HCT116 (cell line): ENCODE data around the gene SPAG5. TPM values are rescaled to one million over a fixed set of nuclear protein-coding genes. Genes with fewer than 3 reads are reported as not detected.

Experiments used
- ATAC-seq: fragments of 200-7000 bp; cut with Tn5 transposase; 2 replicates; pipeline ENCODE4 v1.9.1; 2020; ENCODE audit warnings: mild to moderate bottlenecking, moderate library complexity
- BruUV-seq: library from RNA; stranded (reverse); fragments of 400-500 nt; replicated peaks from 2 replicates; lab custom pipeline; 2021; lab: Mats Ljungman, UMichigan
- CTCF ChIA-PET: fragments of 300-600 bp; sonication (Branson Sonifier 250); formaldehyde crosslinking; loops from one replicate; lab custom pipeline; 2021; ENCODE audit warnings: antibody characterized with exemption; lab: Charles Lee
- POLR2A ChIA-PET: fragments of 300-600, 350-600 bp; sonication (Branson Sonifier 250); formaldehyde crosslinking; loops from one replicate; lab custom pipeline; 2021; ENCODE audit warnings: antibody characterized with exemption; lab: Charles Lee
- RAD21 ChIA-PET, 2 experiments: fragments of 300-600 bp; sonication (Branson Sonifier 250); formaldehyde crosslinking; loops; one replicate each; lab custom pipeline; 2023; ENCODE audit warnings: low total read pairs in 2 of 2; ENCODE audit not compliant: uncharacterized antibody in 2 of 2, unreplicated experiment in 2 of 2, low non-redundant PET in 1 of 2; lab: Charles Lee
- DNase-seq: peaks from one replicate; pipeline ENCODE4 v3.0.0-alpha.2; 2010; ENCODE audit warnings: low read depth, low spot score
- H2AFZ ChIP-seq: fragments of 200-600 bp; shearing (Covaris generic), sonication (generic); 2 replicates; pipeline ENCODE4 v1.6.1; 2017; ENCODE audit warnings: low read depth, mixed run types, mixed read lengths, antibody characterized with exemption, low read length; ENCODE audit not compliant: poor library complexity, severe bottlenecking
- H3K27ac ChIP-seq: 2 replicates; pipeline ENCODE4 v1.5.1; 2012; ENCODE audit warnings: low read depth, low read length
- H3K27me3 ChIP-seq: fragments of 200-600 bp; sonication (generic); 2 replicates; pipeline ENCODE4 v1.6.1; 2016; ENCODE audit warnings: mixed run types, low read length, mixed read lengths; ENCODE audit not compliant: insufficient read depth
- H3K36me3 ChIP-seq, 2 experiments: fragments of 200-500 bp in 1 of 2; fragments of 200-600 bp in 1 of 2; sonication (Bioruptor generic) in 1 of 2; sonication (generic) in 1 of 2; 2 replicates each; pipeline versions ENCODE4 v1.5.1 to v1.6.1; 2014 to 2016; ENCODE audit warnings: low read length in 2 of 2, inconsistent platforms in 1 of 2, mixed read lengths in 1 of 2, mixed run types in 1 of 2; ENCODE audit not compliant: insufficient read depth in 2 of 2, control insufficient read depth in 1 of 2
- H3K4me1 ChIP-seq, 2 experiments: fragments of 200-600 bp in 1 of 2; sonication (generic) in 1 of 2; 2 replicates each; pipeline versions ENCODE4 v1.5.1 to v1.6.1; 2012 to 2017; ENCODE audit warnings: low read length in 2 of 2, inconsistent platforms in 1 of 2, mild to moderate bottlenecking in 1 of 2, mixed read lengths in 1 of 2, mixed run types in 1 of 2, moderate library complexity in 1 of 2; ENCODE audit not compliant: insufficient read depth in 2 of 2, control insufficient read depth in 1 of 2
- H3K4me2 ChIP-seq: fragments of 200-600 bp; sonication (generic); 2 replicates; pipeline ENCODE4 v1.6.1; 2017; ENCODE audit warnings: mixed run types, low read length, mixed read lengths
- H3K4me3 ChIP-seq, 2 experiments: fragments of 200-600 bp in 1 of 2; sonication (generic) in 1 of 2; replicated peaks in 1 of 2; 2 replicates each; pipeline ENCODE4 v1.5.1; 2011 to 2016; ENCODE audit warnings: low read length in 2 of 2, control low read depth in 1 of 2, low read depth in 1 of 2, mild to moderate bottlenecking in 1 of 2, mixed read lengths in 1 of 2, mixed run types in 1 of 2
- H3K79me2 ChIP-seq: fragments of 200-600 bp; sonication (generic); 2 replicates; pipeline ENCODE4 v1.6.1; 2017; ENCODE audit warnings: mild to moderate bottlenecking, mixed run types, low read length, moderate library complexity, mixed read lengths; ENCODE audit not compliant: insufficient read depth
- H3K9ac ChIP-seq: fragments of 200-600 bp; sonication (generic); 2 replicates; pipeline ENCODE4 v1.6.1; 2016; ENCODE audit warnings: low read length, mixed read lengths
- H3K9me2 ChIP-seq: fragments of 200-600 bp; sonication (generic), shearing (Covaris generic); 2 replicates; pipeline ENCODE4 v1.6.1; 2017; ENCODE audit warnings: mixed run types, mild to moderate bottlenecking, moderate library complexity; ENCODE audit not compliant: insufficient read depth
- H3K9me3 ChIP-seq, 2 experiments: fragments of 200-500 bp in 1 of 2; fragments of 200-600 bp in 1 of 2; sonication (Bioruptor generic) in 1 of 2; sonication (generic) in 1 of 2; 2 replicates each; pipeline ENCODE4 v1.6.1; 2014 to 2017; ENCODE audit warnings: low read length in 2 of 2, mixed read lengths in 2 of 2, inconsistent platforms in 1 of 2, low read depth in 1 of 2, mild to moderate bottlenecking in 1 of 2, mixed run types in 1 of 2, moderate library complexity in 1 of 2; ENCODE audit not compliant: control insufficient read depth in 1 of 2, insufficient read depth in 1 of 2
- H4K20me1 ChIP-seq: fragments of 200-600 bp; sonication (generic), shearing (Covaris generic); 2 replicates; pipeline ENCODE4 v1.6.1; 2017; ENCODE audit warnings: mixed run types, mild to moderate bottlenecking, moderate library complexity; ENCODE audit not compliant: insufficient read depth
- CBX3 ChIP-seq: IDR thresholded peaks from 2 replicates; pipeline ENCODE4 v1.6.1; 2012; ENCODE audit warnings: low read depth
- CEBPB ChIP-seq: IDR thresholded peaks from 2 replicates; pipeline ENCODE4 v1.6.1; 2012; ENCODE audit warnings: low read depth
- EGR1 ChIP-seq: IDR thresholded peaks from 2 replicates; pipeline ENCODE4 v1.6.1; 2012; ENCODE audit warnings: low read depth
- POLR2AphosphoS5 ChIP-seq: IDR thresholded peaks from 2 replicates; pipeline ENCODE4 v1.6.1; 2011; ENCODE audit warnings: mild to moderate bottlenecking, low read depth, low read length, moderate library complexity
- RAD21 ChIP-seq: IDR thresholded peaks from 2 replicates; pipeline ENCODE4 v1.6.1; 2012; ENCODE audit warnings: low read depth, mild to moderate bottlenecking
- SIN3A ChIP-seq: IDR thresholded peaks from 2 replicates; pipeline ENCODE4 v1.6.1; 2012; ENCODE audit warnings: low read depth
- SP1 ChIP-seq: IDR thresholded peaks from 2 replicates; pipeline ENCODE4 v1.6.1; 2012; ENCODE audit warnings: low read depth
- SRF ChIP-seq: IDR thresholded peaks from 2 replicates; pipeline ENCODE4 v1.6.1; 2012; ENCODE audit warnings: low read depth
- YY1 ChIP-seq: IDR thresholded peaks from 2 replicates; pipeline ENCODE4 v1.6.1; 2011; ENCODE audit warnings: low read length, low read depth, moderate library complexity, mild to moderate bottlenecking; ENCODE audit not compliant: insufficient replicate concordance; ENCODE audit errors: extremely low read depth
- ZFX ChIP-seq: fragments of 450-650 bp; IDR thresholded peaks from 2 replicates; pipeline ENCODE4 v1.6.1; 2017
- ZNF274 ChIP-seq: fragments of 200-500 bp; sonication (Bioruptor generic); IDR thresholded peaks from 2 replicates; pipeline ENCODE4 v1.6.1; 2014; ENCODE audit warnings: mild to moderate bottlenecking, low read depth, low read length, inconsistent platforms
- intact Hi-C: fragments of 100-400 bp; cut with micrococcal nuclease; formaldehyde crosslinking; loops from 2 replicates; pipeline ENCODE4 v1.10.0; 2022
- total RNA-seq: library from RNA; stranded (reverse); gene quantifications from one replicate; pipeline ENCODE4 v1.2.1, GENCODE V29; 2021; ENCODE audit not compliant: unreplicated experiment
- TF ChIP-seq, protein P1 (sequence below), 3 experiments: fragments of 200-600 bp in 1 of 3; sonication (generic) in 1 of 3; IDR thresholded peaks in 2 of 3; conservative IDR thresholded peaks in 1 of 3; 2 replicates each; pipeline ENCODE4 v1.5.1; 2012 to 2017; ENCODE audit warnings: low read depth in 2 of 3, low read length in 2 of 3, antibody characterized with exemption in 1 of 3, borderline replicate concordance in 1 of 3, control low read depth in 1 of 3, mild to moderate bottlenecking in 1 of 3, mixed read lengths in 1 of 3, mixed run types in 1 of 3, moderate library complexity in 1 of 3; ENCODE audit not compliant: insufficient read depth in 1 of 3
- TF ChIP-seq, protein P2 (sequence below): IDR thresholded peaks from 2 replicates; pipeline ENCODE4 v1.6.1; 2012
- TF ChIP-seq, protein P3 (sequence below): IDR thresholded peaks from 2 replicates; pipeline ENCODE4 v1.6.1; 2012; ENCODE audit warnings: low read depth
- TF ChIP-seq, protein P4 (sequence below): IDR thresholded peaks from 2 replicates; pipeline ENCODE4 v1.6.1; 2011; ENCODE audit warnings: mild to moderate bottlenecking, low read length, moderate library complexity; ENCODE audit not compliant: insufficient replicate concordance; ENCODE audit errors: extremely low read depth

Gene SPAG5
- total RNA-seq, 1 experiment from 2014 or later, result 94.9 TPM

DNA sequence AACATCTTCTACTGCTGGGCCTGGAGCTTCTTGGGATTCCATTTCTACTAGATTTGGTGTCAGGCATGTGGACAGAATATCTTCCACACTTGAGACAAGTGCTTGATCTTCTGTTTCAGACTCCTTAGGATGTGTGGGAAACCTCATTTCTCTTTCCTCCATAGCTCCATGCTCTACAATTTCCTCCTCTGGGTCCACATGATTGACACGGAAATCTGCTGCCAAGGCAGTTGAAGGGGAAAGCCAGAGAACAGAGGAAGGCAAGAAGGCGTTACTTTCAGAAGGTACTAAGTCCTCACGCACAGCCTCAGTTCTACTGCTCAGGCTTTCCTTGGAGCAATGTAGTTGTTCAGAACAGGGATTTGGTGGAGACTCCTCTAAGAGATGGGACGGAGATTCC, 6.6 kb downstream of the SPAG5 start:
- Histone ChIP-seq H3K4me1 (no peaks in the 10 kb centered on the region), H3K4me3 (no peak overlapping the region), H3K27me3 (no peaks in the 10 kb centered on the region), H2AFZ (no peak overlapping the region), H3K4me2 (no peak overlapping the region), H3K79me2 (peaks cover 55% of the 10 kb centered on the region)
- POLR2A ChIA-PET, result no interaction called here
- intact Hi-C loops, result no loop called here
- TF ChIP-seq EGR1 (no peak), CBX3 (no peak), CEBPB (no peak), ZFX (no peak), SP1 (no peak), SRF (no peak), YY1 (no peak), SIN3A (no peak), ZNF274 (no peak), RAD21 (no peak), POLR2AphosphoS5 (no peak)
- TF ChIP-seq, protein P1, sequence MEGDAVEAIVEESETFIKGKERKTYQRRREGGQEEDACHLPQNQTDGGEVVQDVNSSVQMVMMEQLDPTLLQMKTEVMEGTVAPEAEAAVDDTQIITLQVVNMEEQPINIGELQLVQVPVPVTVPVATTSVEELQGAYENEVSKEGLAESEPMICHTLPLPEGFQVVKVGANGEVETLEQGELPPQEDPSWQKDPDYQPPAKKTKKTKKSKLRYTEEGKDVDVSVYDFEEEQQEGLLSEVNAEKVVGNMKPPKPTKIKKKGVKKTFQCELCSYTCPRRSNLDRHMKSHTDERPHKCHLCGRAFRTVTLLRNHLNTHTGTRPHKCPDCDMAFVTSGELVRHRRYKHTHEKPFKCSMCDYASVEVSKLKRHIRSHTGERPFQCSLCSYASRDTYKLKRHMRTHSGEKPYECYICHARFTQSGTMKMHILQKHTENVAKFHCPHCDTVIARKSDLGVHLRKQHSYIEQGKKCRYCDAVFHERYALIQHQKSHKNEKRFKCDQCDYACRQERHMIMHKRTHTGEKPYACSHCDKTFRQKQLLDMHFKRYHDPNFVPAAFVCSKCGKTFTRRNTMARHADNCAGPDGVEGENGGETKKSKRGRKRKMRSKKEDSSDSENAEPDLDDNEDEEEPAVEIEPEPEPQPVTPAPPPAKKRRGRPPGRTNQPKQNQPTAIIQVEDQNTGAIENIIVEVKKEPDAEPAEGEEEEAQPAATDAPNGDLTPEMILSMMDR (IDR thresholded peaks at IDR 0.05 in 2 of 3, conservative IDR thresholded peaks at IDR 0.05 in 1 of 3; ENCODE audit: borderline replicate concordance in 1 of 3, insufficient read depth in 1 of 3, low read depth in 2 of 3, low read length in 2 of 3), result no peak
- TF ChIP-seq, protein P2, sequence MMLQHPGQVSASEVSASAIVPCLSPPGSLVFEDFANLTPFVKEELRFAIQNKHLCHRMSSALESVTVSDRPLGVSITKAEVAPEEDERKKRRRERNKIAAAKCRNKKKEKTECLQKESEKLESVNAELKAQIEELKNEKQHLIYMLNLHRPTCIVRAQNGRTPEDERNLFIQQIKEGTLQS, result no peak
- TF ChIP-seq, protein P3, sequence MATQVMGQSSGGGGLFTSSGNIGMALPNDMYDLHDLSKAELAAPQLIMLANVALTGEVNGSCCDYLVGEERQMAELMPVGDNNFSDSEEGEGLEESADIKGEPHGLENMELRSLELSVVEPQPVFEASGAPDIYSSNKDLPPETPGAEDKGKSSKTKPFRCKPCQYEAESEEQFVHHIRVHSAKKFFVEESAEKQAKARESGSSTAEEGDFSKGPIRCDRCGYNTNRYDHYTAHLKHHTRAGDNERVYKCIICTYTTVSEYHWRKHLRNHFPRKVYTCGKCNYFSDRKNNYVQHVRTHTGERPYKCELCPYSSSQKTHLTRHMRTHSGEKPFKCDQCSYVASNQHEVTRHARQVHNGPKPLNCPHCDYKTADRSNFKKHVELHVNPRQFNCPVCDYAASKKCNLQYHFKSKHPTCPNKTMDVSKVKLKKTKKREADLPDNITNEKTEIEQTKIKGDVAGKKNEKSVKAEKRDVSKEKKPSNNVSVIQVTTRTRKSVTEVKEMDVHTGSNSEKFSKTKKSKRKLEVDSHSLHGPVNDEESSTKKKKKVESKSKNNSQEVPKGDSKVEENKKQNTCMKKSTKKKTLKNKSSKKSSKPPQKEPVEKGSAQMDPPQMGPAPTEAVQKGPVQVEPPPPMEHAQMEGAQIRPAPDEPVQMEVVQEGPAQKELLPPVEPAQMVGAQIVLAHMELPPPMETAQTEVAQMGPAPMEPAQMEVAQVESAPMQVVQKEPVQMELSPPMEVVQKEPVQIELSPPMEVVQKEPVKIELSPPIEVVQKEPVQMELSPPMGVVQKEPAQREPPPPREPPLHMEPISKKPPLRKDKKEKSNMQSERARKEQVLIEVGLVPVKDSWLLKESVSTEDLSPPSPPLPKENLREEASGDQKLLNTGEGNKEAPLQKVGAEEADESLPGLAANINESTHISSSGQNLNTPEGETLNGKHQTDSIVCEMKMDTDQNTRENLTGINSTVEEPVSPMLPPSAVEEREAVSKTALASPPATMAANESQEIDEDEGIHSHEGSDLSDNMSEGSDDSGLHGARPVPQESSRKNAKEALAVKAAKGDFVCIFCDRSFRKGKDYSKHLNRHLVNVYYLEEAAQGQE, result no peak
- TF ChIP-seq, protein P4, sequence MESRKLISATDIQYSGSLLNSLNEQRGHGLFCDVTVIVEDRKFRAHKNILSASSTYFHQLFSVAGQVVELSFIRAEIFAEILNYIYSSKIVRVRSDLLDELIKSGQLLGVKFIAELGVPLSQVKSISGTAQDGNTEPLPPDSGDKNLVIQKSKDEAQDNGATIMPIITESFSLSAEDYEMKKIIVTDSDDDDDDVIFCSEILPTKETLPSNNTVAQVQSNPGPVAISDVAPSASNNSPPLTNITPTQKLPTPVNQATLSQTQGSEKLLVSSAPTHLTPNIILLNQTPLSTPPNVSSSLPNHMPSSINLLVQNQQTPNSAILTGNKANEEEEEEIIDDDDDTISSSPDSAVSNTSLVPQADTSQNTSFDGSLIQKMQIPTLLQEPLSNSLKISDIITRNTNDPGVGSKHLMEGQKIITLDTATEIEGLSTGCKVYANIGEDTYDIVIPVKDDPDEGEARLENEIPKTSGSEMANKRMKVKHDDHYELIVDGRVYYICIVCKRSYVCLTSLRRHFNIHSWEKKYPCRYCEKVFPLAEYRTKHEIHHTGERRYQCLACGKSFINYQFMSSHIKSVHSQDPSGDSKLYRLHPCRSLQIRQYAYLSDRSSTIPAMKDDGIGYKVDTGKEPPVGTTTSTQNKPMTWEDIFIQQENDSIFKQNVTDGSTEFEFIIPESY, result no peak
- TF ChIP-seq, all 23 proteins: peak for 0
- no TSS peak for BruUV-seq
- Histone ChIP-seq H4K20me1 (no peaks in the 10 kb centered on the region), H3K27ac (no peak overlapping the region), H3K36me3 (peaks cover 49 to 50% of the 10 kb centered on the region in 2 experiments), H3K9me3 (no peaks in the 10 kb centered on the region), H3K9ac (no peak overlapping the region), H3K9me2 (no peaks in the 10 kb centered on the region)
- ATAC-seq (no peak), DNase-seq (no peak)
- CTCF ChIA-PET, result no interaction called here
- RAD21 ChIA-PET, result no interaction called here
